GM19438 (cell line): ENCODE results near the gene WNK1.
"Not testable (repeated sequence)": the region's sequence is repeated elsewhere in the genome, so short reads cannot be mapped to it uniquely, and the experiment has no call there.

Experiments used
- ATAC-seq: cut with Tn5 transposase; IDR thresholded peaks from one replicate; pipeline ENCODE4 v1.9.1; 2021; ENCODE audit warnings: low read depth; ENCODE audit not compliant: unreplicated experiment

WNK1 gene

DNA sequence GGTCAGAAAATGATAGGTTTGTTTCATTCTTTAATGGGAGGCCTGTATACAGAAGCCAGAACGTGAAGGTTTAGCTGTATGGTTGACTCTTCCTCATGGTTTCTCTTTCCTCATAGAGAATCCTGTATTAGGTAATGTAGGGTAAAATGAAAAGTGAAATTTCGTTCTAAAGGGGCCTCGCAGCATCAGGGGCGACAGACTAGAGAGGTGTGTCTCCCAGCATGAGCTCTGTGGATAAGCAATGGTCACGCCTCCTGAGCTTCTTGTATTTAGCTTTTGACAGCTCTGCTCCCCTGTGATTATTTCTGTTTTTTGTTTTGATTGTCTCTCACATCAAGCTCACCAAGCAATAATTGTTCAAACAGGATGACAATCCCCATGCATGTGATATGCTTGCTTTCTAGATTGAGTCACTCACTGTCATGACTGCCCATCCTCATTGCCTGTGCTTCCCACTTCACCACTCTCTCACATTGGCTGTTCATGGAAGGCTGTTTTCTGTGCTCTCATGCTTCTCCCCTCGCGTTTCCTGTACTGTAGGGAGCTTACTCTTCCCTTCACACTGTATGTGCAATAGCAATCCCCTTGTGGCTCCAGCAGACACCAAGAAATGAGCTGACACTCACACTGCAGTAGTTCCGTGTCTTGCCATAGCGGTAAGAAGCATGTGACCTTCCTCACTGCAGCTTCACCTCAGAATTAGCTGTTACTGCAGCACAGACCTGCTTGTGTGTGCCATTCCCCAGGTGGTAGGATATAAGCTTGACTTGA, 153.1 kb downstream of the WNK1 start:
- no peak for ATAC-seq

DNA sequence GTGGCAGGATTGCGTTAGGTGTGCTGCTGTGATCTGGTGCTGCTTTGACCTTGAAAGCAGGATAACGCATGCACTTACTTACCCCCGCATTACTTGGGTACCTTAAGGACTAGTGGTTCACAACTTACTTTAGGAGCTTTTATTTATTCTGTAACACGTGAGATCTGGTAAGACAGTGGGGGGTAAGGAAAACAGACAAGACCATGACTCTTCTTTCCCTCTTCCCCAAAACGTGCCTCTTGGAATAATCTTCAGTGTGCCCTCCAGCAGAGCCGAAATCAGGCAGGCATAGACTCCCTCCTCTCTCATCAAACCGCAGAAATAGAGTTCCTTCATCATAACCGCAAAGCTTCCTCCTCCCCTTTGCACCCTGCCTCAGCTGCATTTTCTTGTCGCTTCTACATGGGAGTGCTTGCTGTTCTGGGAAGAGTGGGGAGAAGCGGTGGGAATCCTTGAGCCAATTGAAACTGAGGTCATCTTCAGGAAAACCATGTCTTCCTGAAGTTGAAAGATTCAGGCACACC, 153.7 kb downstream of the WNK1 start:
- no peak for ATAC-seq

GRCh38 chr12:907413-908185, 155.2 kb downstream of the WNK1 start:
- no peak for ATAC-seq

- ATAC-seq, result no peak
These were observed 157.5 kb downstream of the WNK1 start for GRCh38 chr12:909861-910260.

- ATAC-seq, result no peak
These were observed 158.0 kb downstream of the WNK1 start for GRCh38 chr12:910416-910815.

DNA sequence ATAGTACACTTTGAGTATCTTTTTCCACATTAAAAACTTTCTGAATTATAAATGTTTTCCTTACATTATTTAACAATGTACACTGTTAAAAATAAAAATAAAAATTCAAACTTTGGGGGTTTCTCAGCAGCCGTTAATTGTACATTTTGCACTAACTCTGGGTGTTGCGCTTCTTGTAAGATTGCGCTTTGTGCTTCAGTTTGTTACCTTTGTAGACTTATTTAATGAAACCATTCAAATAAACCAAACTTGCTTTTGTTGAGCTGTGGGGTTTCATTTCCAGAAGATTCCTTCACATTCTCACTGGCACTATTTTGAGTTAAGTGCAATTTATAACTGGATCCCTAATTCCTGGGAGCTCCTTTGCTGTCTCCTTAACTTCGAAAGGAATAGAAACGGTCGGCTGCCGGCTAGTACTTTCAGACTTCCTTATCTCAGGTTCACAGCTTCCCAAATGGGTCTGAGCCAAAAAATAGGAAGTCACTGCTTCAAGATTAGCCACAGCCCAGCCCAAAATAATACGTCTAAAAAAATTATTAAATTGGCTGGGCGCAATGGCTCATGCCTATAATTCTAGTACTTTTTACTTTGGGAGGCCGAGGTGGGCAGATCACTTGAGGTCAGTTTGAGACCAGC, 158.9 kb downstream of the WNK1 start:
- no peak for ATAC-seq

GRCh38 chr12:912466-913235, 160.3 kb downstream of the WNK1 start:
- ATAC-seq, result no peak

GRCh38 chr12:913919-914698, 161.7 kb downstream of the WNK1 start:
- ATAC-seq, result no peak

- no peak for ATAC-seq
These were observed 162.7 kb downstream of the WNK1 start for GRCh38 chr12:915090-915489.

DNA sequence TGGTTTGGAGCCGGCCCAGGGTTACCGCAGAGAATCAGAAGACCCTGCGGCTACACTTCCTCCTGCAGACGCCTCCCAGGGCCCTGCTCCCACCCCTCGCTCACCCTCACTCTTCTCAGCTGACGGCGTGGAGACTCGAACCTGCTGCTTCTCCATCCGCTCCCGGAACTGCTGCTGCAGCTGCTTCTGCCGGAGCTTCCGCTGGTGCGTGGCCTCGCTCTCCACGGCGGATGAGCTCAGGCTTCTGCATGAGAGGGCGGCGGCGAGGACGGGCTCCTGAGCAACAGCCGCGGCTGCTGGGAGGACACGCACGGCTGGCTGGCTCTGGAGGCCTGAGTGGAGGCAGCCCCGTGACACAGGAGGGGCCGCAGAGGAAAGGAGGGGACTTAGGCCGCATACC, 163.9 kb downstream of the WNK1 start:
- ATAC-seq, result no peak

- no peak for ATAC-seq
These were observed 164.5 kb downstream of the WNK1 start for GRCh38 chr12:916712-917445.

DNA sequence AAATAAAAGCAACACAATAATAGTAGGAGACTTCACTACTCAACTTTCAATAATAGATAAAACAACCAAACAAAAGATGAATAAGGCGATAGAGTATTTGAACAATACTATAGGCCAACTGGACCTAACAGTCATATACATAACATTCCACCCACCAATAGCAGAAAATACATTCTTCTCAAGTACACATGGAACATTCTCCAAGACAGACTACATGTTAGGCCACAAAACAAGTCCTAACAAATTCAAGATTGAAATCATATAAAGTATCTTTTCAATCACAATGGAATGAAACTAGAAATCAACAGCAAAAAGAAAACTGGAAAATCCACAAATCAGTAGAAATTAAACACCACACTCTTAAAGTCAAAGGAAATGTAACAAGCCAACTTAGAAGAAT, 168.3 kb downstream of the WNK1 start:
- ATAC-seq, result no peak

- ATAC-seq, result no peak
These were observed 169.9 kb downstream of the WNK1 start for GRCh38 chr12:922285-922684.

GRCh38 chr12:926641-927040, 174.3 kb downstream of the WNK1 start:
- no peak for ATAC-seq

GRCh38 chr12:931060-931459, 178.7 kb downstream of the WNK1 start:
- ATAC-seq, result no peak

- ATAC-seq, result no peak
These were observed 179.2 kb downstream of the WNK1 start for GRCh38 chr12:931591-931990.

DNA sequence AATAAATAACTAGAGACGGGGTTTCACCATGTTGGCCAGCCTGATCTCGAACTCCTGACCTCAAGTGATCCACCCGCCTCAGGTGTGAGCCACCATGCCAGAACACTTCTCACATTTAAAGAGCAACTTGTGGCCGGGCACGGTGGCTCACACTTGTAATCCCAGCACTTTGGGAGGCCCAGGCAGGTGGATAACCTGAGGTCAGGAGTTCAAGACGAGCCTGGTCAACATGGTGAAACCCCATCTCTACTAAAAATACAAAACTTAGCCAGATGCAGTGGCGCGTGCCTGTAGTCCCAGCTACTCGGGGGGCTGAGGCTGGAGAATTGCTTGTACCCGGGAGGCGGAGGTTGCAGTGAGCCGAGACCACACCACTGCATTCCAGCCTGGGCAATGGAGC, 183.5 kb downstream of the WNK1 start:
- not testable (repeated sequence) for ATAC-seq

- ATAC-seq, result no peak
These were observed 184.3 kb downstream of the WNK1 start for GRCh38 chr12:936377-937345.
